ENCODE results near the gene INSIG2. TPM values are rescaled to one million over a fixed set of nuclear protein-coding genes. Genes with fewer than 3 reads are reported as not detected.

The INSIG2 gene
- total and polyA plus RNA-seq, 2 of the 8 experiments (the other 6 are each of a cell fraction or from before 2014, with no cell fraction given): 7.0 to 11.2 TPM

DNA sequence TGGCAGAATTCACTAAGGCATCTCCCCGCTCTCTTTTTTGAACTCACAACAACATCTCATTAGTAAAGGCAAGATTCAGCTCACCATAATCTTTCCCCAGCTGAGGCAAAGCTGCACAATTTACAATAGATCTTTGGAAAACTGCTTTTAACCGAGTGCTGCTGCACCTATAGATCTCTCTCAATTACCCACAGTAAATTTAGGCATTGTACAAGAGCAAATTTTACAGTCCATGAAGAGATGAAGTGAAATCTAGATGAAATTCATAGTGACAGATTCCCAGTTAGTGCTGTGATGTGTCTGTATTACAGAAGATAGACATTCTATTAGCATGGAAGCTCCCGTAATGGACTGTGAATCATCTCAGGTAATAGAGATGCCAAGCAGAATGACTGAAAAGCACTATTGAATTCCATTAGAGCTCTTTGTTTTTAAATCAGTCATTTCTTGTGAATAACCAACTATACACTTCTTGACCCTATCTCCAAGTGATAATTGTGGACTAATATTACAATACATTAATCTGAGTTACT, 36.4 kb upstream of the INSIG2 start:
- Histone ChIP-seq H3K23me2 (ENCODE audit: low read depth, low read length) (no peaks in the 10 kb centered on the region), H3K79me1 (ENCODE audit: low read depth, low read length) (no peaks in the 10 kb centered on the region), H2AK5ac (ENCODE audit: low read depth, low read length) (no peak overlapping the region), H2BK5ac (ENCODE audit: low read depth, low read length) (no peak overlapping the region), H2AFZ (ENCODE audit: low read length) (no peak overlapping the region), H3K36me3 (ENCODE audit: control insufficient read depth in 2 of 4, insufficient read depth in 4 of 4, low read length in 3 of 4) (no peaks in the 10 kb centered on the region), H2BK20ac (ENCODE audit: low read length) (no peak overlapping the region), H3K27me3 (replicated peaks in 1 of 4; ENCODE audit: control insufficient read depth in 3 of 4, extremely low read depth in 1 of 4, insufficient read depth in 3 of 4, low read length in 3 of 4) (no peaks in the 10 kb centered on the region), H3K23ac (ENCODE audit: insufficient read length) (no peak overlapping the region), H3K56ac (replicated peaks; ENCODE audit: insufficient read length, low read depth, low read length) (no peak overlapping the region), H2BK120ac (replicated peaks; ENCODE audit: low read depth, low read length) (no peak overlapping the region), H3K9me3 (ENCODE audit: insufficient read depth in 2 of 2, low read depth in 1 of 2, low read length in 1 of 2) (no peaks in the 10 kb centered on the region), H2BK15ac (ENCODE audit: low read length) (no peak overlapping the region), H4K91ac (replicated peaks; ENCODE audit: insufficient read length, low read length) (no peak overlapping the region), H3K4ac (replicated peaks; ENCODE audit: insufficient read length, low read depth, low read length) (no peak overlapping the region), H3K4me1 (replicated peaks in 1 of 4; ENCODE audit: control insufficient read depth in 3 of 4, insufficient read depth in 4 of 4, low read length in 3 of 4) (peaks cover 0 to 2% (median 0%) of the 10 kb centered on the region in 4 experiments; a peak in 2 of 7 replicates), H4K8ac (ENCODE audit: extremely low read depth, insufficient read depth, low read length) (no peak overlapping the region), H3K9ac (replicated peaks in 1 of 4; ENCODE audit: extremely low read depth in 1 of 4, low read depth in 3 of 4, low read length in 3 of 4) (no peak overlapping the region), H3K27ac (ENCODE audit: low read depth, low read length) (no peak overlapping the region), H3K4me3 (ENCODE audit: extremely low read depth in 1 of 4, insufficient read depth in 2 of 4, low read depth in 3 of 4, low read length in 4 of 4) (no peak overlapping the region), H3K18ac (ENCODE audit: extremely low read depth, low read length) (no peak overlapping the region), H3K79me2 (ENCODE audit: control insufficient read depth in 1 of 2, insufficient read depth in 2 of 2, low read length in 2 of 2) (no peaks in the 10 kb centered on the region), H4K20me1 (replicated peaks in 1 of 2; ENCODE audit: control insufficient read depth in 1 of 2, insufficient read depth in 2 of 2, low read length in 2 of 2) (no peaks in the 10 kb centered on the region), H2BK12ac (ENCODE audit: low read depth, low read length) (no peak overlapping the region), H4K5ac (ENCODE audit: insufficient read length, low read depth, low read length) (no peak overlapping the region), H3K4me2 (ENCODE audit: insufficient read depth in 1 of 2, low read depth in 2 of 2, low read length in 2 of 2) (no peak overlapping the region), H3K14ac (ENCODE audit: insufficient read length) (no peak overlapping the region)
- ChIA-PET POLR2A (ENCODE audit: partially characterized antibody) (interaction anchor here (1.0 kb wide), 2 partner anchors 35 to 171 kb away, joined by 3 read pairs; no protein-coding TSS in a partner anchor), CTCF (ENCODE audit: partially characterized antibody) (interaction anchor here (0.6 to 12.7 kb wide), 6 partner anchors 13 to 325 kb away, joined by 3 to 147 read pairs (median 4); no protein-coding TSS in a partner anchor)
- FAIRE-seq: no peak
- WGBS, 2 experiments (ENCODE audit: extremely low coverage in 1 of 2, insufficient coverage in 1 of 2, insufficient read length in 1 of 2, insufficient replicate concordance in 2 of 2, low coverage in 1 of 2, low lambda C conversion rate in 2 of 2, missing lambda C conversion rate in 1 of 2): 87% methylated on average over 3 of the region's 3 CpGs; no CpG with 5 or more reads in 1 of the 2 experiments
- DNase-seq (ENCODE audit: low read depth in 1 of 2, low spot score in 2 of 2): no peak
- TF ChIP-seq JUND (IDR thresholded peaks at IDR 0.05; ENCODE audit: low read length) (no peak), HDAC6 (IDR thresholded peaks at IDR 0.05; ENCODE audit: low read depth, low read length) (no peak), RBBP5 (IDR thresholded peaks at IDR 0.05; ENCODE audit: borderline replicate concordance, low read depth, low read length) (no peak), POLR2A (IDR thresholded peaks at IDR 0.05; ENCODE audit: control extremely low read depth in 1 of 2, low read depth in 2 of 2, low read length in 2 of 2) (no peak), CTBP2 (IDR thresholded peaks at IDR 0.05; ENCODE audit: borderline replicate concordance, insufficient read depth, insufficient read length, low read length) (no peak), CBX5 (IDR thresholded peaks at IDR 0.05; ENCODE audit: low read depth, low read length) (no peak), USF2 (IDR thresholded peaks at IDR 0.05; ENCODE audit: low read length) (no peak), KDM1A (IDR thresholded peaks at IDR 0.05; ENCODE audit: borderline replicate concordance, low read length) (no peak), POU5F1 (IDR thresholded peaks at IDR 0.05; ENCODE audit: low read depth, low read length) (no peak), CHD2 (IDR thresholded peaks at IDR 0.05; ENCODE audit: low read length) (no peak), GABPA (IDR thresholded peaks at IDR 0.05; ENCODE audit: borderline replicate concordance, insufficient read depth, low read length) (no peak)
- TF ChIP-seq, protein P1, sequence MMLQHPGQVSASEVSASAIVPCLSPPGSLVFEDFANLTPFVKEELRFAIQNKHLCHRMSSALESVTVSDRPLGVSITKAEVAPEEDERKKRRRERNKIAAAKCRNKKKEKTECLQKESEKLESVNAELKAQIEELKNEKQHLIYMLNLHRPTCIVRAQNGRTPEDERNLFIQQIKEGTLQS (IDR thresholded peaks at IDR 0.05; ENCODE audit: insufficient read depth, low read depth, low read length): no peak
